Left renal cortex interstitium (tissue), 4 donors: ENCODE data around the gene SLC35B1. TPM values are rescaled to one million over a fixed set of nuclear protein-coding genes. Genes with fewer than 3 reads are reported as not detected.

Experiments
- DNase-seq, 4 donors: peaks; one replicate each; pipeline ENCODE4 v3.0.0-alpha.2; 2013; ENCODE audit warnings: low read depth in 4 of 4, low spot score in 2 of 4, missing footprints in 1 of 4
- polyA plus RNA-seq, 4 donors: library from polyadenylated mRNA; unstranded; fragments of 120-200 nt; gene quantifications; one replicate each; pipeline ENCODE4 v1.2.1, GENCODE V29; 2013; ENCODE audit not compliant: insufficient read length in 4 of 4

Gene SLC35B1
- polyA plus RNA-seq, 4 donors, result 76.8 to 86.2 (median 78.0) TPM

GRCh38 chr17:49700960-49701359 is 6.8 kb downstream of the SLC35B1 start:
- DNase-seq, result no peak

- DNase-seq, result no peak
Observed at GRCh38 chr17:49699966-49700575, 7.7 kb downstream of the SLC35B1 start.

- no peak for DNase-seq
Observed at GRCh38 chr17:49698005-49698404, 9.8 kb downstream of the SLC35B1 start.

- DNase-seq, result no peak
Observed at GRCh38 chr17:49696233-49696761, 11.5 kb downstream of the SLC35B1 start.

GRCh38 chr17:49695698-49696232 is 12.0 kb downstream of the SLC35B1 start:
- DNase-seq, result no peak

GRCh38 chr17:49694847-49695697 is 12.7 kb downstream of the SLC35B1 start:
- DNase-seq, result no peak

- no peak for DNase-seq
Observed at GRCh38 chr17:49692751-49693150, 15.0 kb downstream of the SLC35B1 start.

GRCh38 chr17:49691677-49692191 is 16.0 kb downstream of the SLC35B1 start:
- no peak for DNase-seq

GRCh38 chr17:49691086-49691676 is 16.6 kb downstream of the SLC35B1 start:
- no peak for DNase-seq

- DNase-seq, result no peak
Observed at GRCh38 chr17:49690256-49690655, 17.5 kb downstream of the SLC35B1 start.

- no peak for DNase-seq
Observed at GRCh38 chr17:49688848-49689247, 18.9 kb downstream of the SLC35B1 start.

GRCh38 chr17:49687878-49688491 is 19.8 kb downstream of the SLC35B1 start:
- DNase-seq, result no peak

GRCh38 chr17:49681106-49681979 is 26.4 kb downstream of the SLC35B1 start:
- DNase-seq, result no peak

GRCh38 chr17:49680314-49680713 is 27.4 kb downstream of the SLC35B1 start:
- DNase-seq, result no peak

- peak; percentile 98 to 99 (median 98) for DNase-seq
Observed at GRCh38 chr17:49677933-49678847, 29.6 kb downstream of the SLC35B1 start, which contains the start of gene SPOP. SPOP (minus strand) TSS chr17:49678097; CDS start chr17:49622810, 55,287 bp downstream.

- DNase-seq, result peak; percentile 84 to 94 (median 88)
Observed at GRCh38 chr17:49677134-49677932, 30.4 kb downstream of the SLC35B1 start.

GRCh38 chr17:49676276-49676868 is 31.4 kb downstream of the SLC35B1 start:
- DNase-seq, result no peak
